Liver (tissue), 9 donors: ENCODE results near the gene SURF6. TPM values are rescaled to one million over a fixed set of nuclear protein-coding genes. Genes with fewer than 3 reads are reported as not detected.

Source experiments
- DNase-seq: peaks from one replicate; pipeline ENCODE4 v3.0.0-alpha.2; 2017; ENCODE audit warnings: low spot score
- H3K27ac ChIP-seq, 2 donors: one replicate each; pipeline ENCODE4 v1.7.0; 2013; ENCODE audit warnings: inconsistent platforms in 2 of 2, low read length in 2 of 2, control low read depth in 1 of 2, low read depth in 1 of 2, mild to moderate bottlenecking in 1 of 2
- H3K27me3 ChIP-seq, 4 donors: one replicate each; pipeline versions ENCODE4 v1.6.1 to v1.7.0; 2013; ENCODE audit warnings: low read length in 3 of 4, inconsistent platforms in 1 of 4, mild to moderate bottlenecking in 1 of 4, moderate library complexity in 1 of 4; ENCODE audit not compliant: control insufficient read depth in 4 of 4, insufficient read depth in 4 of 4
- H3K36me3 ChIP-seq, 4 donors: one replicate each; pipeline versions ENCODE4 v1.6.1 to v1.7.0; 2013; ENCODE audit warnings: low read length in 3 of 4, mild to moderate bottlenecking in 3 of 4, low read depth in 1 of 4, moderate library complexity in 1 of 4; ENCODE audit not compliant: control insufficient read depth in 4 of 4, insufficient read depth in 3 of 4
- H3K4me1 ChIP-seq, 4 donors: one replicate each; pipeline versions ENCODE4 v1.6.1 to v1.7.0; 2013; ENCODE audit warnings: low read length in 3 of 4, mild to moderate bottlenecking in 3 of 4, moderate library complexity in 1 of 4; ENCODE audit not compliant: control insufficient read depth in 4 of 4, insufficient read depth in 4 of 4
- H3K4me3 ChIP-seq, 3 donors: one replicate each; pipeline versions ENCODE4 v1.6.1 to v1.7.0; 2013; ENCODE audit warnings: low read length in 3 of 3, control low read depth in 1 of 3, low read depth in 1 of 3, mild to moderate bottlenecking in 1 of 3
- H3K9ac ChIP-seq, 2 donors: one replicate each; pipeline ENCODE4 v1.7.0; 2013; ENCODE audit warnings: low read length in 2 of 2, mild to moderate bottlenecking in 2 of 2, moderate library complexity in 2 of 2, control low read depth in 1 of 2, low read depth in 1 of 2
- H3K9me3 ChIP-seq, 4 donors: one replicate each; pipeline versions ENCODE4 v1.6.1 to v1.7.0; 2013; ENCODE audit warnings: low read length in 3 of 4; ENCODE audit not compliant: control insufficient read depth in 4 of 4
- EGR1 ChIP-seq, 2 donors: IDR thresholded peaks; 2 replicates each; pipeline ENCODE4 v1.6.1; 2016 to 2018; ENCODE audit warnings: antibody characterized with exemption in 2 of 2, low read depth in 2 of 2
- FOXA1 ChIP-seq: IDR thresholded peaks from 2 replicates; pipeline ENCODE4 v1.6.1; 2016; ENCODE audit warnings: antibody characterized with exemption
- FOXA2 ChIP-seq: IDR thresholded peaks from 2 replicates; pipeline ENCODE4 v1.6.1; 2016; ENCODE audit warnings: antibody characterized with exemption
- GABPA ChIP-seq, 2 donors: IDR thresholded peaks in 1 of 2; conservative IDR thresholded peaks in 1 of 2; 2 replicates each; pipeline ENCODE4 v1.6.1; 2016; ENCODE audit warnings: antibody characterized with exemption in 2 of 2, mild to moderate bottlenecking in 1 of 2, moderate library complexity in 1 of 2
- HNF4A ChIP-seq, 2 donors: conservative IDR thresholded peaks; 2 replicates each; pipeline ENCODE4 v1.6.1; 2016; ENCODE audit warnings: antibody characterized with exemption in 2 of 2, mild to moderate bottlenecking in 2 of 2
- HNF4G ChIP-seq: IDR thresholded peaks from 2 replicates; pipeline ENCODE4 v1.6.1; 2016; ENCODE audit warnings: antibody characterized with exemption
- JUND ChIP-seq, 2 donors: IDR thresholded peaks; 2 replicates each; pipeline ENCODE4 v1.6.1; 2016; ENCODE audit warnings: antibody characterized with exemption in 2 of 2
- NR2F2 ChIP-seq: IDR thresholded peaks from 2 replicates; pipeline ENCODE4 v1.6.1; 2016; ENCODE audit warnings: antibody characterized with exemption
- RAD21 ChIP-seq, 2 donors: IDR thresholded peaks; 2 replicates each; pipeline ENCODE4 v1.6.1; 2016; ENCODE audit warnings: antibody characterized with exemption in 2 of 2, mild to moderate bottlenecking in 2 of 2
- RXRA ChIP-seq, 2 donors: IDR thresholded peaks; 2 replicates each; pipeline ENCODE4 v1.6.1; 2017 to 2018; ENCODE audit warnings: antibody characterized with exemption in 2 of 2, mild to moderate bottlenecking in 1 of 2
- SP1 ChIP-seq: IDR thresholded peaks from 2 replicates; pipeline ENCODE4 v1.6.1; 2018; ENCODE audit warnings: antibody characterized with exemption, mild to moderate bottlenecking
- TAF1 ChIP-seq: conservative IDR thresholded peaks from 2 replicates; pipeline ENCODE4 v1.6.1; 2016; ENCODE audit warnings: antibody characterized with exemption, mild to moderate bottlenecking
- YY1 ChIP-seq: IDR thresholded peaks from 2 replicates; pipeline ENCODE4 v1.6.1; 2016; ENCODE audit warnings: antibody characterized with exemption, mild to moderate bottlenecking
- WGBS: extraction: QIAGEN DNeasy Blood & Tissue Kit; methylation state at CpG from one replicate; pipeline ENCODE4 v1.1.7; 2013; 5-methylcytosine and 5-hydroxymethylcytosine counted together
- polyA plus RNA-seq, 2 donors: library from polyadenylated mRNA; stranded (reverse) in 1 of 2; unstranded in 1 of 2; fragments of 200-250 nt in 1 of 2; fragments of >200 nt in 1 of 2; fragmentation: Nextera tagmentation in 1 of 2; extraction: Ambion mirVana in 1 of 2; gene quantifications; one replicate each; pipeline versions ENCODE4 v1.2.1 to v1.2.3, GENCODE V29; 2013 to 2015
- total RNA-seq, 2 donors: library from RNA; depleted of rRNA; stranded (reverse); fragments of >200 nt; gene quantifications; one replicate each; pipeline ENCODE4 v1.2.3, GENCODE V29; 2014
- TF ChIP-seq, protein P1 (sequence below): IDR thresholded peaks from 2 replicates; pipeline ENCODE4 v1.6.1; 2016; ENCODE audit warnings: antibody characterized with exemption
- TF ChIP-seq, protein P2 (sequence below): IDR thresholded peaks from 2 replicates; pipeline ENCODE4 v1.6.1; 2016; ENCODE audit warnings: antibody characterized with exemption
- TF ChIP-seq, protein P3 (sequence below): fragments of 150-350 bp; IDR thresholded peaks from 2 replicates; pipeline ENCODE4 v1.5.1; 2017; ENCODE audit warnings: improper control_type of control experiment, low read depth, low read length; ENCODE audit not compliant: missing input control
- TF ChIP-seq, protein P4 (sequence below): IDR thresholded peaks from 2 replicates; pipeline ENCODE4 v1.6.1; 2016; ENCODE audit warnings: antibody characterized with exemption, mild to moderate bottlenecking
- TF ChIP-seq, protein P5 (sequence below): IDR thresholded peaks from 2 replicates; pipeline ENCODE4 v1.6.1; 2016; ENCODE audit warnings: antibody characterized with exemption
- donor health status: healthy.
- donor health status: healthy.
- donor health status: healthy.
- donor health status: healthy.
- donor health status: healthy.

SURF6 gene
- total and polyA plus RNA-seq, 4 donors: 4.1 to 12.9 (median 7.2) TPM

DNA sequence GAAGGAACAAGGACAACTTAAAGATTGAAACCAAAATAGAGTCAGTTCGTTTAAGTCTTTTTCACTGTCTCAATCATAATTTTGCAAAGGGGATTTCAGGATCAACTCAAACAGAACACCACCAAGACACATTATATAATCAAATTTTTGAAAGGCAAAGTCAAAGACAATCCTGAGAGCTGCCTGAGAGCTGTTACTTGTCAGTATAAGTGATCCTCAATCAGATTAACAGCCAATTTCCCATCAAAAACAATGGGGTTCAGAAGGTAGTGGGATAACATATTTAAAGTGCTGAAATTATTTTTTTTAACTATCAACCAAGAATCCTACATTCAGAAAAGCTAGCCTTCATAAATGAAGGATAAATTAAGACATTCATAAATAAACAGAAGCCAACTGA lies 41.7 kb downstream of the SURF6 start:
- H3K4me3 ChIP-seq: no peak overlapping the region
- H3K4me1 ChIP-seq: no peaks in the 10 kb centered on the region
- no peak overlapping the region for H3K9ac ChIP-seq
- TF ChIP-seq, protein P1, sequence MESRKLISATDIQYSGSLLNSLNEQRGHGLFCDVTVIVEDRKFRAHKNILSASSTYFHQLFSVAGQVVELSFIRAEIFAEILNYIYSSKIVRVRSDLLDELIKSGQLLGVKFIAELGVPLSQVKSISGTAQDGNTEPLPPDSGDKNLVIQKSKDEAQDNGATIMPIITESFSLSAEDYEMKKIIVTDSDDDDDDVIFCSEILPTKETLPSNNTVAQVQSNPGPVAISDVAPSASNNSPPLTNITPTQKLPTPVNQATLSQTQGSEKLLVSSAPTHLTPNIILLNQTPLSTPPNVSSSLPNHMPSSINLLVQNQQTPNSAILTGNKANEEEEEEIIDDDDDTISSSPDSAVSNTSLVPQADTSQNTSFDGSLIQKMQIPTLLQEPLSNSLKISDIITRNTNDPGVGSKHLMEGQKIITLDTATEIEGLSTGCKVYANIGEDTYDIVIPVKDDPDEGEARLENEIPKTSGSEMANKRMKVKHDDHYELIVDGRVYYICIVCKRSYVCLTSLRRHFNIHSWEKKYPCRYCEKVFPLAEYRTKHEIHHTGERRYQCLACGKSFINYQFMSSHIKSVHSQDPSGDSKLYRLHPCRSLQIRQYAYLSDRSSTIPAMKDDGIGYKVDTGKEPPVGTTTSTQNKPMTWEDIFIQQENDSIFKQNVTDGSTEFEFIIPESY: no peak
- TF ChIP-seq HNF4A (conservative IDR thresholded peaks at IDR 0.05) (no peak), EGR1 (IDR thresholded peaks at IDR 0.05; ENCODE audit: low read depth in 2 of 2) (no peak), YY1 (no peak), JUND (IDR thresholded peaks at IDR 0.05) (no peak), NR2F2 (no peak), FOXA2 (no peak), HNF4G (no peak), RXRA (IDR thresholded peaks at IDR 0.05) (no peak), TAF1 (no peak), FOXA1 (no peak), RAD21 (IDR thresholded peaks at IDR 0.05) (no peak), SP1 (no peak), GABPA (IDR thresholded peaks at IDR 0.05 in 1 of 2, conservative IDR thresholded peaks at IDR 0.05 in 1 of 2) (no peak)
- TF ChIP-seq, protein P2, sequence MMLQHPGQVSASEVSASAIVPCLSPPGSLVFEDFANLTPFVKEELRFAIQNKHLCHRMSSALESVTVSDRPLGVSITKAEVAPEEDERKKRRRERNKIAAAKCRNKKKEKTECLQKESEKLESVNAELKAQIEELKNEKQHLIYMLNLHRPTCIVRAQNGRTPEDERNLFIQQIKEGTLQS: no peak
- TF ChIP-seq, protein P3, sequence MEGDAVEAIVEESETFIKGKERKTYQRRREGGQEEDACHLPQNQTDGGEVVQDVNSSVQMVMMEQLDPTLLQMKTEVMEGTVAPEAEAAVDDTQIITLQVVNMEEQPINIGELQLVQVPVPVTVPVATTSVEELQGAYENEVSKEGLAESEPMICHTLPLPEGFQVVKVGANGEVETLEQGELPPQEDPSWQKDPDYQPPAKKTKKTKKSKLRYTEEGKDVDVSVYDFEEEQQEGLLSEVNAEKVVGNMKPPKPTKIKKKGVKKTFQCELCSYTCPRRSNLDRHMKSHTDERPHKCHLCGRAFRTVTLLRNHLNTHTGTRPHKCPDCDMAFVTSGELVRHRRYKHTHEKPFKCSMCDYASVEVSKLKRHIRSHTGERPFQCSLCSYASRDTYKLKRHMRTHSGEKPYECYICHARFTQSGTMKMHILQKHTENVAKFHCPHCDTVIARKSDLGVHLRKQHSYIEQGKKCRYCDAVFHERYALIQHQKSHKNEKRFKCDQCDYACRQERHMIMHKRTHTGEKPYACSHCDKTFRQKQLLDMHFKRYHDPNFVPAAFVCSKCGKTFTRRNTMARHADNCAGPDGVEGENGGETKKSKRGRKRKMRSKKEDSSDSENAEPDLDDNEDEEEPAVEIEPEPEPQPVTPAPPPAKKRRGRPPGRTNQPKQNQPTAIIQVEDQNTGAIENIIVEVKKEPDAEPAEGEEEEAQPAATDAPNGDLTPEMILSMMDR: no peak
- TF ChIP-seq, protein P4, sequence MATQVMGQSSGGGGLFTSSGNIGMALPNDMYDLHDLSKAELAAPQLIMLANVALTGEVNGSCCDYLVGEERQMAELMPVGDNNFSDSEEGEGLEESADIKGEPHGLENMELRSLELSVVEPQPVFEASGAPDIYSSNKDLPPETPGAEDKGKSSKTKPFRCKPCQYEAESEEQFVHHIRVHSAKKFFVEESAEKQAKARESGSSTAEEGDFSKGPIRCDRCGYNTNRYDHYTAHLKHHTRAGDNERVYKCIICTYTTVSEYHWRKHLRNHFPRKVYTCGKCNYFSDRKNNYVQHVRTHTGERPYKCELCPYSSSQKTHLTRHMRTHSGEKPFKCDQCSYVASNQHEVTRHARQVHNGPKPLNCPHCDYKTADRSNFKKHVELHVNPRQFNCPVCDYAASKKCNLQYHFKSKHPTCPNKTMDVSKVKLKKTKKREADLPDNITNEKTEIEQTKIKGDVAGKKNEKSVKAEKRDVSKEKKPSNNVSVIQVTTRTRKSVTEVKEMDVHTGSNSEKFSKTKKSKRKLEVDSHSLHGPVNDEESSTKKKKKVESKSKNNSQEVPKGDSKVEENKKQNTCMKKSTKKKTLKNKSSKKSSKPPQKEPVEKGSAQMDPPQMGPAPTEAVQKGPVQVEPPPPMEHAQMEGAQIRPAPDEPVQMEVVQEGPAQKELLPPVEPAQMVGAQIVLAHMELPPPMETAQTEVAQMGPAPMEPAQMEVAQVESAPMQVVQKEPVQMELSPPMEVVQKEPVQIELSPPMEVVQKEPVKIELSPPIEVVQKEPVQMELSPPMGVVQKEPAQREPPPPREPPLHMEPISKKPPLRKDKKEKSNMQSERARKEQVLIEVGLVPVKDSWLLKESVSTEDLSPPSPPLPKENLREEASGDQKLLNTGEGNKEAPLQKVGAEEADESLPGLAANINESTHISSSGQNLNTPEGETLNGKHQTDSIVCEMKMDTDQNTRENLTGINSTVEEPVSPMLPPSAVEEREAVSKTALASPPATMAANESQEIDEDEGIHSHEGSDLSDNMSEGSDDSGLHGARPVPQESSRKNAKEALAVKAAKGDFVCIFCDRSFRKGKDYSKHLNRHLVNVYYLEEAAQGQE: no peak
- TF ChIP-seq, protein P5, sequence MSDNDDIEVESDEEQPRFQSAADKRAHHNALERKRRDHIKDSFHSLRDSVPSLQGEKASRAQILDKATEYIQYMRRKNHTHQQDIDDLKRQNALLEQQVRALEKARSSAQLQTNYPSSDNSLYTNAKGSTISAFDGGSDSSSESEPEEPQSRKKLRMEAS: no peak
- no peak overlapping the region for H3K27ac ChIP-seq
- H3K9me3 ChIP-seq: peaks cover 0 to 3% (median 1%) of the 10 kb centered on the region in 4 donors
- WGBS: 65% methylated on average over 1 of the region's 1 CpG
- H3K36me3 ChIP-seq: no peaks in the 10 kb centered on the region
- peaks cover 0 to 2% (median 0%) of the 10 kb centered on the region in 4 donors for H3K27me3 ChIP-seq
- no peak for DNase-seq
